PFSK-1 (cell line): ENCODE results near the gene F2R.

Experiments
- POLR2AphosphoS5 ChIP-seq: IDR thresholded peaks from 2 replicates; pipeline ENCODE4 v1.6.1; 2012; ENCODE audit warnings: low read depth, mild to moderate bottlenecking, control low read depth, low read length, moderate library complexity
- REST ChIP-seq, 2 experiments: IDR thresholded peaks; 2 replicates each; pipeline versions ENCODE4 v1.6.1 to v1.8.0; 2011 to 2012; ENCODE audit warnings: low read depth in 2 of 2, low read length in 2 of 2, control low read depth in 1 of 2, inconsistent platforms in 1 of 2, mild to moderate bottlenecking in 1 of 2, moderate library complexity in 1 of 2; ENCODE audit not compliant: insufficient read depth in 1 of 2
- SIN3A ChIP-seq: IDR thresholded peaks from 2 replicates; pipeline ENCODE4 v1.6.1; 2012; ENCODE audit warnings: mild to moderate bottlenecking, low read length, moderate library complexity, borderline replicate concordance; ENCODE audit not compliant: insufficient read depth

DNA sequence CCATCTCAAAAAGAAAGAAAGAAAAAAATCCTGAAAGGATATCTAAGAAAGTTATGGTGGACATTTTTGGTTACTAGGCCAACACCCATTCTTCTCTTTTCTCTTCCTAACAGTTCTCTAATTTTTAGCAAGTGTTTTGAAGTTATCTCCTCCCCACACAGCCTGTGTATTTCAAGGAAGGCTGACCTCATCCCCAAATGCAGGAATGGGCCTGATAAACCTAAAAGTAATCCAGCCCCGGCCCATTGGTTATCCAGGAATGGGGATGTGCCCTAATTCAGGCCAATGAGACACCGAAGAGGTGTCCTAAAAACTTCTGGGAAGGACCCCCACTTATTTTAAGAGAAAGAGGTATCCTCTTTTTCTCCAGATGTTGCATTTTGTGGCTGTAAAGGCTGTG, 46.6 kb downstream of the F2R start:
- no peak for TF ChIP-seq REST (IDR thresholded peaks at IDR 0.05; ENCODE audit: insufficient read depth in 1 of 2, low read depth in 2 of 2, low read length in 2 of 2)
- no peak for TF ChIP-seq SIN3A
- no peak for TF ChIP-seq POLR2AphosphoS5
